OCI-LY1 (cell line): ENCODE results near the gene VSIG10.

ENCODE experiments used
- EZH2 ChIP-seq: fragments of 200-600 bp; sonication (generic), shearing (Covaris generic); IDR thresholded peaks from 2 replicates; pipeline ENCODE4 v1.8.0; 2017; ENCODE audit warnings: borderline replicate concordance, mixed run types, mild to moderate bottlenecking, antibody characterized with exemption, low read length, moderate library complexity, mixed read lengths
- TF ChIP-seq, protein P1 (sequence below): fragments of 200-600 bp; sonication (generic), shearing (Covaris generic); IDR thresholded peaks from 2 replicates; pipeline ENCODE4 v1.5.1; 2017; ENCODE audit warnings: mild to moderate bottlenecking, antibody characterized with exemption, low read length, moderate library complexity, mixed read lengths

DNA sequence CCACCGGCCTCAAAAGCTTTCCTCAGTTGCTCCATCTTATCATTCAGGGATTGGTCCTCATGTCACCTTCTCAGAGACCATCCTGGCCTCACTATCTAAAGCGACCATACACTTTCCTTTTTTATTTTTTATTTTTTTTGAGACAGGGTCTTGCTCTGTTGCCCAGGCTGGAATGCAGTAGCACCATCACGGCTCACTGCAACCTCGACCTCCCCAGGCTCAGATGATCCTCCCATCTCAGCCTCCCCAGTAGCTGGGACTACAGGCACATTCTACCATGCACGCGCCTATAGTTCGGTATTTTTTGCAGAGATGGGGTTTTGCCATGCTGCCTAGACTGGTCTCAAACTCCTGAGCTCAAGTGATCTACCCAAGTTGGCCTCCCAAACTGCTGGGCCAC, 45.6 kb downstream of the VSIG10 start:
- TF ChIP-seq, protein P1, sequence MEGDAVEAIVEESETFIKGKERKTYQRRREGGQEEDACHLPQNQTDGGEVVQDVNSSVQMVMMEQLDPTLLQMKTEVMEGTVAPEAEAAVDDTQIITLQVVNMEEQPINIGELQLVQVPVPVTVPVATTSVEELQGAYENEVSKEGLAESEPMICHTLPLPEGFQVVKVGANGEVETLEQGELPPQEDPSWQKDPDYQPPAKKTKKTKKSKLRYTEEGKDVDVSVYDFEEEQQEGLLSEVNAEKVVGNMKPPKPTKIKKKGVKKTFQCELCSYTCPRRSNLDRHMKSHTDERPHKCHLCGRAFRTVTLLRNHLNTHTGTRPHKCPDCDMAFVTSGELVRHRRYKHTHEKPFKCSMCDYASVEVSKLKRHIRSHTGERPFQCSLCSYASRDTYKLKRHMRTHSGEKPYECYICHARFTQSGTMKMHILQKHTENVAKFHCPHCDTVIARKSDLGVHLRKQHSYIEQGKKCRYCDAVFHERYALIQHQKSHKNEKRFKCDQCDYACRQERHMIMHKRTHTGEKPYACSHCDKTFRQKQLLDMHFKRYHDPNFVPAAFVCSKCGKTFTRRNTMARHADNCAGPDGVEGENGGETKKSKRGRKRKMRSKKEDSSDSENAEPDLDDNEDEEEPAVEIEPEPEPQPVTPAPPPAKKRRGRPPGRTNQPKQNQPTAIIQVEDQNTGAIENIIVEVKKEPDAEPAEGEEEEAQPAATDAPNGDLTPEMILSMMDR = no peak
- TF ChIP-seq EZH2 = no peak
